WTC11 (cell line): ENCODE results near the gene CD86.

Source experiments
- ATF2 ChIP-seq: sonication (generic); formaldehyde crosslinking; IDR thresholded peaks from 2 replicates; pipeline ENCODE4 v1.8.1; 2022; ENCODE audit warnings: low read depth, missing genetic modification reagents, borderline replicate concordance
- CTCF ChIP-seq: fragments of 200-600 bp; IDR thresholded peaks from 2 replicates; pipeline ENCODE4 v1.8.0; 2022; ENCODE audit warnings: antibody characterized with exemption
- FOXP1 ChIP-seq: sonication (generic); formaldehyde crosslinking; IDR thresholded peaks from 2 replicates; pipeline ENCODE4 v1.8.0; 2022; ENCODE audit warnings: missing genetic modification reagents, mild to moderate bottlenecking, moderate library complexity, borderline replicate concordance
- NR3C1 ChIP-seq: sonication (generic); formaldehyde crosslinking; conservative IDR thresholded peaks from 2 replicates; pipeline ENCODE4 v1.8.1; 2023; ENCODE audit warnings: low read depth, mild to moderate bottlenecking, missing genetic modification reagents

DNA sequence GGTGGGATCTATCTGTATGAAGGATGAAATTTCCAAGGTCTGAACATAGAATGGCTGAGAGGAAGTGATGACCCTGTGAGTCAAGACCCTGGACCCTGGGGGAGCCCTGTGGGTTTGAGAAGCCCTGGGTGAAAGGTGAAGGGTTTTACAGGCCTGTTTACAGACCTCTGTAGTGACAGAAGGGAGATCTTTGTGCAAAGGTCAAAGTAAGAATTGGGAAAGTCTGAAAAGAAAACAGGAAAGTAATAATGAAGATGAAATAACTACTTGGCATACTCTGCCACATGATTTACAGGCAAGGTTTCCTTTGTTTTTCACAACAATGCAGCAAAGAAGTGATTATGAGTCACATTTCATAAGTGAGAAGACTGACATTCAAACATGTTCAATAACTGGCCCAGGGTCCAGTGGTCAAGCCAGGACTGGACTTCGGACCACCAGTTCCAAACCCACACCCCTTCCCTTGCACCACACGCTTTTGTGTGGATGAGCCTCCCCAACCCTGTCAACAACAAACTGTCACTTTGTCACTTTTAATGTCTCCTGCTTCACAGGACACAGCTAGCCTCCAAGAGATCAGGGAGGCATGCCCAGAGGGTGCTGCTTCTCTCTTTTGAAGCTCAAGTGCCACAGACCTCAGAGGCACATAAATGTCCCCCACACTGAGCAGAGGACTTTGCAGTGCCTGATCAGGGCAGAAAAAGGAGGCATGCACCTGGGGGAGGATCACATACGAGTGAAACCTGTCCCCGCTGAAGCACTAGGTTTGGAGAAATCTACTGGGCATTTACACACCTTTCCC lies 21.5 kb downstream of the CD86 start:
- TF ChIP-seq ATF2 (no peak), CTCF (no peak), NR3C1 (CRISPR knock-in tag) (no peak), FOXP1 (CRISPR knock-in tag) (no peak)
